Kidney (tissue), 22 donors: ENCODE results near the gene TXNL4A. TPM values are rescaled to one million over a fixed set of nuclear protein-coding genes. Genes with fewer than 3 reads are reported as not detected.

Experiments used
- DNase-seq, 5 donors: peaks; one replicate each; pipeline ENCODE4 v3.0.0-alpha.2; 2013 to 2020
- FAIRE-seq: peaks from 2 replicates; lab custom pipeline; 2012; peaks lifted over from hg19 to GRCh38; lab: Jason Lieb, UNC
- H3K27ac ChIP-seq, 2 donors: one replicate each; pipeline ENCODE4 v1.7.0; 2013; ENCODE audit warnings: low read depth in 2 of 2, low read length in 2 of 2, inconsistent platforms in 1 of 2
- H3K27me3 ChIP-seq: one replicate; pipeline ENCODE4 v1.7.1; 2013; ENCODE audit warnings: low read length, inconsistent platforms; ENCODE audit not compliant: control insufficient read depth, insufficient read depth
- H3K36me3 ChIP-seq, 3 donors: one replicate each; pipeline versions ENCODE4 v1.7.0 to v1.7.1; 2013; ENCODE audit warnings: low read length in 3 of 3, control low read depth in 1 of 3, inconsistent platforms in 1 of 3; ENCODE audit not compliant: insufficient read depth in 3 of 3, control insufficient read depth in 2 of 3
- H3K4me1 ChIP-seq, 3 donors: one replicate each; pipeline versions ENCODE4 v1.7.0 to v1.7.1; 2013; ENCODE audit warnings: low read length in 3 of 3, inconsistent platforms in 1 of 3, low read depth in 1 of 3; ENCODE audit not compliant: control insufficient read depth in 2 of 3, insufficient read depth in 2 of 3
- H3K4me3 ChIP-seq, 3 donors: one replicate each; pipeline versions ENCODE4 v1.7.0 to v1.8.1; 2013; ENCODE audit warnings: low read length in 3 of 3, control low read depth in 1 of 3, inconsistent platforms in 1 of 3
- H3K9ac ChIP-seq, 3 donors: one replicate each; pipeline versions ENCODE4 v1.7.0 to v1.7.1; 2013; ENCODE audit warnings: low read length in 3 of 3, control low read depth in 1 of 3, inconsistent platforms in 1 of 3
- H3K9me3 ChIP-seq, 3 donors: one replicate each; pipeline versions ENCODE4 v1.7.0 to v1.7.1; 2013; ENCODE audit warnings: low read length in 3 of 3, control low read depth in 1 of 3, inconsistent platforms in 1 of 3; ENCODE audit not compliant: control insufficient read depth in 2 of 3, insufficient read depth in 1 of 3
- CTCF ChIP-seq: IDR thresholded peaks from 3 replicates; pipeline ENCODE4 v1.5.1; 2012; ENCODE audit warnings: mild to moderate bottlenecking, moderate library complexity, borderline replicate concordance; ENCODE audit not compliant: insufficient read depth; ENCODE audit errors: extremely low read depth
- intact Hi-C: fragments of 100-400 bp; cut with DNase I; formaldehyde crosslinking; loops from one replicate; pipeline ENCODE4 v1.11.1; 2022
- long read RNA-seq, 10 donors: library from polyadenylated mRNA in 1 of 10; unstranded in 1 of 10; transcript quantifications; one replicate each; pipeline ENCODE4 v2.0.0 and lab custom pipeline, GENCODE V29; 2021 to 2026
- polyA plus RNA-seq: library from polyadenylated mRNA; stranded (reverse); fragments of 350-450 nt; fragmentation: Illumina TruSeq; extraction: RNeasy Lipid Tissue Mini Kit (QIAGEN cat#74804); gene quantifications from one replicate; pipeline ENCODE4 v1.2.3, GENCODE V29; 2014; ENCODE audit warnings: low read depth, low replicate concordance; ENCODE audit not compliant: insufficient read depth
- total RNA-seq: library from RNA; stranded (reverse); fragmentation: NEBNext Ultra II Directional; extraction: Animal tissue kit (Norgen Biotek cat#: 25700); gene quantifications from one replicate; pipeline ENCODE4 v1.2.1, GENCODE V29; 2021
- donor health status: control.
- donor health status: control.
- donor health status: control.
- donor health status: control.
- donor health status: control.
- donor health status: DM: yes; HTN: yes; CAD: no.
- donor health status: Normal renal cell carcinoma (clear cell type).

Gene TXNL4A
- total RNA-seq (76.7 TPM), polyA plus RNA-seq (178 TPM)
- long read RNA-seq, donor 1, transcript TXNL4A-201 (3 exons, 3,504 nt), result major isoform, 49 of 60 reads
- long read RNA-seq, donor 1, partial matches to known transcripts, result 0 of 60 reads
- long read RNA-seq, donor 1, other reads (novel, unspliced or antisense), result 7 of 60 reads
- long read RNA-seq, donor 2, transcript TXNL4A-203 (3 exons, 1,185 nt), result minor isoform, 5 of 50 reads
- long read RNA-seq, donor 2, transcript TXNL4A-201 (3 exons, 3,504 nt), result major isoform, 42 of 50 reads
- long read RNA-seq, donor 2, partial matches to known transcripts, result 0 of 50 reads
- long read RNA-seq, donor 2, other reads (novel, unspliced or antisense), result 0 of 50 reads
- long read RNA-seq, donor 3, transcript TXNL4A-203 (3 exons, 1,185 nt), result minor isoform, 6 of 81 reads
- long read RNA-seq, donor 3, transcript TXNL4A-201 (3 exons, 3,504 nt), result major isoform, 62 of 81 reads
- long read RNA-seq, donor 3, partial matches to known transcripts, result 0 of 81 reads
- long read RNA-seq, donor 3, other reads (novel, unspliced or antisense), result 5 of 81 reads
- long read RNA-seq, donor 4, transcript TXNL4A-201 (3 exons, 3,504 nt), result major isoform, 33 of 42 reads
- long read RNA-seq, donor 4, transcript TXNL4A-203 (3 exons, 1,185 nt), result minor isoform, 5 of 42 reads
- long read RNA-seq, donor 4, partial matches to known transcripts, result 0 of 42 reads
- long read RNA-seq, donor 4, other reads (novel, unspliced or antisense), result 0 of 42 reads
- long read RNA-seq, donor 5, partial matches to known transcripts, result 0 of 2 reads
- long read RNA-seq, donor 5, other reads (novel, unspliced or antisense), result 0 of 2 reads
- long read RNA-seq, donor 6, transcript TXNL4A-203 (3 exons, 1,185 nt), result minor isoform, 7 of 59 reads
- long read RNA-seq, donor 6, transcript TXNL4A-201 (3 exons, 3,504 nt), result major isoform, 40 of 59 reads
- long read RNA-seq, donor 6, partial matches to known transcripts, result 0 of 59 reads
- long read RNA-seq, donor 6, other reads (novel, unspliced or antisense), result 5 of 59 reads
- long read RNA-seq, donor 7, transcript TXNL4A-201 (3 exons, 3,504 nt), result major isoform, 38 of 47 reads
- long read RNA-seq, donor 7, partial matches to known transcripts, result 0 of 47 reads
- long read RNA-seq, donor 7, other reads (novel, unspliced or antisense), result 8 of 47 reads
- long read RNA-seq, donor 8, transcript TXNL4A-201 (3 exons, 3,504 nt), result major isoform, 40 of 54 reads
- long read RNA-seq, donor 8, partial matches to known transcripts, result 5 of 54 reads
- long read RNA-seq, donor 8, other reads (novel, unspliced or antisense), result 0 of 54 reads
- long read RNA-seq, donor 9, transcript TXNL4A-201 (3 exons, 3,504 nt), result major isoform, 31 of 49 reads
- long read RNA-seq, donor 9, partial matches to known transcripts, result 5 of 49 reads
- long read RNA-seq, donor 9, other reads (novel, unspliced or antisense), result 7 of 49 reads
- long read RNA-seq, donor 10, transcript TXNL4A-201 (3 exons, 3,504 nt), result major isoform, 50 of 64 reads
- long read RNA-seq, donor 10, partial matches to known transcripts, result 0 of 64 reads
- long read RNA-seq, donor 10, other reads (novel, unspliced or antisense), result 7 of 64 reads

- intact Hi-C loops, result no loop called here
- no peaks in the 10 kb centered on the region for H3K27me3 ChIP-seq
- peaks cover 0 to 3% (median 0%) of the 10 kb centered on the region in 3 donors for H3K36me3 ChIP-seq
- peak within 1 kb of the TSS; percentile 44 to 85 (median 81) for H3K9ac ChIP-seq
- FAIRE-seq, result no peak
- DNase-seq, result peak; percentile 86 to 95 (median 91)
- H3K27ac ChIP-seq, result peak within 1 kb of the TSS; percentile 96 to 97
- H3K4me1 ChIP-seq, result peaks cover 0 to 7% (median 2%) of the 10 kb centered on the region in 3 donors
- H3K4me3 ChIP-seq, result peak within 1 kb of the TSS; percentile 87 to 88 (median 88)
- no peak for TF ChIP-seq CTCF
- H3K9me3 ChIP-seq, result no peaks in the 10 kb centered on the region
Measured at GRCh38 chr18:79988451-79989194, at the start of gene TXNL4A. Gene TXNL4A, minus strand, starts transcription at chr18:79988563. Its CDS starts 171 bp downstream, at chr18:79988392.

GRCh38 chr18:80037300-80037699 is 48.9 kb upstream of the TXNL4A start:
- no peak for FAIRE-seq
- Histone ChIP-seq H3K27ac (no peak overlapping the region), H3K36me3 (peaks cover 0 to 10% (median 0%) of the 10 kb centered on the region in 3 donors), H3K4me3 (no peak overlapping the region), H3K9me3 (no peaks in the 10 kb centered on the region), H3K27me3 (no peaks in the 10 kb centered on the region), H3K4me1 (peaks cover 0 to 12% (median 0%) of the 10 kb centered on the region in 3 donors), H3K9ac (no peak overlapping the region)
- DNase-seq, result no peak
- TF ChIP-seq CTCF, result no peak
- intact Hi-C loops, result no loop called here
